Left kidney (tissue), 1 donor: Measurements from ENCODE around the gene BEX5. TPM values are rescaled to one million over a fixed set of nuclear protein-coding genes. Genes with fewer than 3 reads are reported as not detected.

Source experiments
- polyA plus RNA-seq: library from polyadenylated mRNA; unstranded; fragments of 120-200 nt; gene quantifications from one replicate; pipeline ENCODE4 v1.2.1, GENCODE V29; 2013; ENCODE audit not compliant: insufficient read length

The BEX5 gene
- polyA plus RNA-seq, 1 donor, result 12.9 TPM

Other genes with a start within 250 kb of the BEX5 start
- 46.6 TPM for gene ZMAT1, start 223.9 kb downstream of the BEX5 start, polyA plus RNA-seq
- 27.1 TPM for gene TCEAL2, start 30.3 kb downstream of the BEX5 start, polyA plus RNA-seq
- 0.25 TPM for gene TCEAL6, start 13.5 kb downstream of the BEX5 start, polyA plus RNA-seq
- 0.45 TPM for gene TCP11X1, start 59.3 kb upstream of the BEX5 start, polyA plus RNA-seq
- gene NXF2, start 91.2 kb upstream of the BEX5 start, polyA plus RNA-seq, result 0.71 TPM